Small intestine (tissue), 16 donors: Measurements from ENCODE around the gene COQ10A. TPM values are rescaled to one million over a fixed set of nuclear protein-coding genes. Genes with fewer than 3 reads are reported as not detected.

ENCODE experiments used
- DNase-seq, 2 donors: peaks; one replicate each; pipeline versions ENCODE4 v3.0.0 to v3.0.0-alpha.2; 2013
- FAIRE-seq: peaks from 2 replicates; lab custom pipeline; 2012; peaks lifted over from hg19 to GRCh38; lab: Jason Lieb, UNC
- H3K27ac ChIP-seq, 3 donors: one replicate each; pipeline ENCODE4 v1.5.1; 2013; ENCODE audit warnings: low read length in 2 of 3, mild to moderate bottlenecking in 2 of 3, control low read depth in 1 of 3, inconsistent platforms in 1 of 3, low read depth in 1 of 3, moderate library complexity in 1 of 3
- H3K27me3 ChIP-seq, 3 donors: one replicate each; pipeline ENCODE4 v1.6.1; 2013; ENCODE audit warnings: low read length in 3 of 3, inconsistent platforms in 1 of 3; ENCODE audit not compliant: control insufficient read depth in 3 of 3, insufficient read depth in 3 of 3
- H3K36me3 ChIP-seq, 3 donors: one replicate each; pipeline ENCODE4 v1.6.1; 2013; ENCODE audit warnings: low read length in 3 of 3, inconsistent platforms in 1 of 3, low read depth in 1 of 3, mild to moderate bottlenecking in 1 of 3, moderate library complexity in 1 of 3; ENCODE audit not compliant: control insufficient read depth in 3 of 3, insufficient read depth in 2 of 3
- H3K4me1 ChIP-seq, 3 donors: one replicate each; pipeline ENCODE4 v1.6.1; 2013; ENCODE audit warnings: low read length in 2 of 3, inconsistent platforms in 1 of 3, low read depth in 1 of 3, mild to moderate bottlenecking in 1 of 3, moderate library complexity in 1 of 3; ENCODE audit not compliant: control insufficient read depth in 3 of 3, insufficient read depth in 2 of 3
- H3K4me3 ChIP-seq, 3 donors: one replicate each; pipeline ENCODE4 v1.5.1; 2013; ENCODE audit warnings: low read length in 3 of 3, control low read depth in 1 of 3, inconsistent platforms in 1 of 3, low read depth in 1 of 3, mild to moderate bottlenecking in 1 of 3, moderate library complexity in 1 of 3
- H3K9me3 ChIP-seq, 2 donors: one replicate each; pipeline ENCODE4 v1.6.1; 2013; ENCODE audit warnings: low read depth in 1 of 2, low read length in 1 of 2; ENCODE audit not compliant: control insufficient read depth in 2 of 2, insufficient read depth in 1 of 2
- WGBS, 3 donors: extraction: QIAGEN DNeasy Blood & Tissue Kit; methylation state at CpG; one replicate each; pipeline ENCODE4 v1.1.7; 2013; 5-methylcytosine and 5-hydroxymethylcytosine counted together
- long read RNA-seq, 10 donors: transcript quantifications; one replicate each; lab custom pipeline, GENCODE V29; 2026
- polyA plus RNA-seq, 4 donors: library from polyadenylated mRNA; stranded (reverse) in 3 of 4; unstranded in 1 of 4; fragments of 200-250 nt in 3 of 4; fragments of 120-200 nt in 1 of 4; gene quantifications; one replicate each; pipeline versions ENCODE4 v1.2.1 to v1.2.3, GENCODE V29; 2013
- donor health status: healthy with polysubstance abuse.
- donor health status: control.
- donor health status: control.
- donor health status: Bipolar disorder and iron deficiency.
- donor health status: healthy.

COQ10A gene
- 10 to 100 TPM in 2 of 4 donors, 1 to 10 TPM in 2; 5.4 to 10.5 (median 8.0) TPM for polyA plus RNA-seq
- long read RNA-seq, donor 1, partial matches to known transcripts = 0 of 6 reads
- long read RNA-seq, donor 1, other reads (novel, unspliced or antisense) = 0 of 6 reads
- long read RNA-seq, donor 2 = 0 reads
- long read RNA-seq, donor 3, partial matches to known transcripts = 0 of 1 reads
- long read RNA-seq, donor 3, other reads (novel, unspliced or antisense) = 0 of 1 reads
- long read RNA-seq, donor 4 = 0 reads
- long read RNA-seq, donor 5, partial matches to known transcripts = 0 of 1 reads
- long read RNA-seq, donor 5, other reads (novel, unspliced or antisense) = 0 of 1 reads
- long read RNA-seq, donor 6 = 0 reads
- long read RNA-seq, donor 7 = 0 reads
- long read RNA-seq, donor 8, partial matches to known transcripts = 0 of 1 reads
- long read RNA-seq, donor 8, other reads (novel, unspliced or antisense) = 0 of 1 reads
- long read RNA-seq, donor 9, partial matches to known transcripts = 0 of 1 reads
- long read RNA-seq, donor 9, other reads (novel, unspliced or antisense) = 0 of 1 reads
- long read RNA-seq, donor 10, partial matches to known transcripts = 0 of 4 reads
- long read RNA-seq, donor 10, other reads (novel, unspliced or antisense) = 0 of 4 reads

DNA sequence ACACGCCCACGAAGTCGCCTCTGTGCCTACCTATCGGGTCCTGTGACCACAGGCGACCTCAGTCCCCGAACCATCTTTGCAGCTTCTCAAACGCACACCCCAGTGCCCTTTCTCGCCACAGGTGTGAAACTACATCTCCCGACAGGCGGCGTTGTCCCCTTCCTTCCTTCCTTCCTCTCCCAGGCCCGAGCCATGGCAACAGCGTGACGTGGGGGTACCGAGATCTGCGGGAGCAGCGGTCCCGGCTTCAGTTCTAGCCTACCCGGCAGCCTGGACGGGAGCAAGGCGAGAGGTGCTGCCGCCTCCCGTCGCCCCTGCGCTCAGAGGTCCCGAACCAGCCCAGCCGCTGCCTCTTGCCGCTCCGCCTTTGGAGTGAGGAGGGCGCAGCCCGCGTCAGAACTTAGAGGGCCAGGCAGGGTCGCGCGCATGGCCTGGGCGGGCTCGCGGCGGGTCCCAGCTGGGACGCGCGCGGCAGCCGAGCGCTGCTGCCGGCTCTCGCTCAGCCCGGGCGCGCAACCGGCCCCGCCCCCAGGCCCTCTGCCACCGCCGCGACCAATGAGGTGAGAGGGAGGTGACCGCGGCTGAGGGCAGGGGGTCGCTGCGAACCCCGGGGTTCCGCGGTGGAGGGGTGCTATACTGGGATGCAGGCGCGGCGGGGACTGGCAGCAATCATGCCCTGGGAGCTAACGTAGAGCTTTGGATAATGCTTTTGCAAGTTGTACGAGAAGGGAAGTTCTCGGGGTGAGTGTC, at the start of gene COQ10A:
Gene COQ10A, plus strand, starts transcription at position 250 of the 750 bp plus-strand sequence. Its CDS starts 177 bp downstream, at position 427.
- DNase-seq = peak; percentile 89 to 95
- 0 to 1% (median 0%) methylated on average over 52 to 68 of the region's 68 CpGs for WGBS, 3 donors
- no peak for FAIRE-seq
- Histone ChIP-seq H3K27me3 (no peaks in the 10 kb centered on the region), H3K9me3 (no peaks in the 10 kb centered on the region), H3K4me3 (peak within 1 kb of the TSS; percentile 80 to 84 (median 82)), H3K4me1 (peaks cover 0 to 11% (median 5%) of the 10 kb centered on the region in 3 donors), H3K27ac (peak within 1 kb of the TSS; percentile 95 to 99 (median 97)), H3K36me3 (peaks cover 0 to 9% (median 2%) of the 10 kb centered on the region in 3 donors)

- Histone ChIP-seq H3K4me1 (peaks cover under 1 to 31% (median 7%) of the 10 kb centered on the region in 3 donors), H3K9me3 (no peaks in the 10 kb centered on the region), H3K4me3 (no peak overlapping the region), H3K36me3 (peaks cover 0 to 27% (median 7%) of the 10 kb centered on the region in 3 donors), H3K27me3 (no peaks in the 10 kb centered on the region), H3K27ac (no peak overlapping the region)
- no peak for DNase-seq
- no peak for FAIRE-seq
- 90 to 95% (median 94%) methylated on average over 9 of the region's 9 CpGs for WGBS, 3 donors
Observed at GRCh38 chr12:56219840-56220239, 46.9 kb upstream of the COQ10A start.

- peaks cover 3 to 36% (median 7%) of the 10 kb centered on the region in 3 donors for H3K4me1 ChIP-seq
- H3K4me3 ChIP-seq = peak overlapping the region; percentile 61 to 93 (median 78)
- H3K36me3 ChIP-seq = peaks cover 0 to 24% (median 5%) of the 10 kb centered on the region in 3 donors
- no peaks in the 10 kb centered on the region for H3K9me3 ChIP-seq
- FAIRE-seq (no peak), DNase-seq (no peak)
- H3K27me3 ChIP-seq = no peaks in the 10 kb centered on the region
- WGBS, 3 donors = 7 to 17% (median 14%) methylated on average over 10 of the region's 10 CpGs
- peak overlapping the region; percentile 86 to 97 (median 90) for H3K27ac ChIP-seq
Observed at GRCh38 chr12:56220611-56221231, 46.0 kb upstream of the COQ10A start.

DNA sequence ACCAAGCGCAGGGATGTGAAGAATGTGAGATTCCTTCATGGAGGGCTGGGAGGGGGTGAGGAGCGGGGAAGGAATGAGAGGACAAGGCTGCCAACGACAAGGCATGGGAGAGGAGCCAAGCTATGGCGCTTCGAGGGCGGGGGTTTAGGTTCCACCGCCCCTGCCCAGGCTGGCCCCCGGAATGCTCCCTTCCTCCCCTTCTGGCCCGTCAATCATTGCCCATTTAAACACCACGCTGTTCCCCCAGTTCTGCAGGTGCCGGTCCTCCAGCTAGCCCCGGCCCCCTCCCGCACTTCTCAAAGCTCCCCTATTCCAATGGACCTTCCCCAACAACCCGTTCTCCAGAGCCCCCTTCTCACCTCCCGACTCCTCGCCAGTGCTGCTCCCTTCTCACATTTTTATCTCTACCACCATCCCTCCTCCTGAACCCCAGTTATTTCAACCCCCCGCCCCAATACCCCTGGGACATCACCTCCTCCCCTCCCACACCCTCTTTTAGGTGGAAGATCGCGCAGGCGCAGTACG, 45.4 kb upstream of the COQ10A start:
- peaks cover 3 to 36% (median 7%) of the 10 kb centered on the region in 3 donors for H3K4me1 ChIP-seq
- DNase-seq = peak; percentile 32 to 71
- FAIRE-seq = no peak
- peaks cover 0 to 27% (median 4%) of the 10 kb centered on the region in 3 donors for H3K36me3 ChIP-seq
- no peaks in the 10 kb centered on the region for H3K9me3 ChIP-seq
- H3K27ac ChIP-seq = peak overlapping the region; percentile 86 to 97 (median 90)
- 1% methylated on average over 14 to 21 of the region's 21 CpGs for WGBS, 3 donors
- H3K27me3 ChIP-seq = no peaks in the 10 kb centered on the region
- H3K4me3 ChIP-seq = peak overlapping the region; percentile 61 to 93 (median 78)

DNA sequence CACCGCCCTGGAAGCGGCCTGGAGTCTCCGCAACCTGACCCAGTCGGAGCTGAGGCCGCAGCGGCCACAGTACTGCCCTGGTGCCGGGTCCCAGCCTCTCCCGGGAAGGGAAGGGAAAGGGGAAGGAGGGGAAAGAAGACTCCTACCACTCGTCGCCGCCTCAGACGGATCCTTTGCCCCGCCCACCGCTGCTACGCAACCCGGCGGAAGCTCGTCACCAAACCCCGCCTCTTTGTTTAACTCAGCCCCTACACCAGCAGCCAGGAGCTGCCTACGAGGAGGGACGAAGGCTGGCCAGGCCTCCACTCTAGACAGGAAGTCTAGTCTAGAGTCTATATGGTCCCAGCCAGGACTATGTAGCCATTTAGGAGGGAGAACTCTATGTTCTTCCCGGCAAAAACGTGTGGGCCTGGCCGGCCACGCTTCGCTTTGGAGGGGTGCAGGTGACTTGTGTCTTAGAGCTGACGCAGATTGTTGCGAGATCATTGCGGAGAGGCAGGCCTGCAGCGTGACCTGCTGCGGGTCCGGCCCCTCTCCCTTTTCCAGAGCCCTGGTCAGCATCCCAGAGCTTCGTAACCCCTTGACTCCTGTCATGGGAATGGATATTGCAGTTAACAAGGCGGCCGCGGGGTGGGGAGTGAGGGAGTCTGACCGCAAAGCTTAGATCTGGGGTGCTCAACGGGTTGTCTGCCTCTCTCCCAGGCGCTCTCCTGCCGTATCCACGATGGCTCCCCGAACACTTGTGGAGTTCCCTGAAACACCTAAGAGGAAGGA, 44.8 kb upstream of the COQ10A start, which contains the start of gene RNF41:
Gene RNF41, minus strand, starts transcription at position 166 of the 774 bp plus-strand sequence. CDS start 7,875 bp downstream, outside the sequence.
- no peaks in the 10 kb centered on the region for H3K9me3 ChIP-seq
- no peaks in the 10 kb centered on the region for H3K27me3 ChIP-seq
- DNase-seq (peak; percentile 97 to 99), FAIRE-seq (no peak)
- H3K4me1 ChIP-seq = peaks cover 3 to 36% (median 7%) of the 10 kb centered on the region in 3 donors
- H3K4me3 ChIP-seq = peak within 1 kb of the TSS; percentile 61 to 93 (median 78)
- H3K27ac ChIP-seq = peak within 1 kb of the TSS; percentile 86 to 97 (median 90)
- peaks cover 0 to 20% (median 0%) of the 10 kb centered on the region in 3 donors for H3K36me3 ChIP-seq
- WGBS, 3 donors = 1 to 2% (median 1%) methylated on average over 40 to 42 of the region's 42 CpGs

DNA sequence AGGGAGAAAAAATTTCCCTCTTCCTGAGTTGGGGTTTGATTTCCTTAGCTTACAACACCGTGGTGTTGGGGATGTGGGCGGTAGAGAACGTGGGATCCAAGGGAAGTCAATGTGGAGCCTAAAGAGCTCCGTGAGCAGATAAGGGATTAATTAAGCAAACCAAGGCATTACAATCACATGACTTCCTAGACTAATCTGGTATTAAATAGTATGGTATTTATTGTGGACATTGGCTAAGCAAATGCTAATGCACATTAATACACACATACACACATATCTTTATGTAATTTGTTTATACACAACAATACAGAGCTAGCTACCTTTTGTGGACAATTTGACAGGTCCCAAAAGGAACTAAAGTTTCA, 44.2 kb upstream of the COQ10A start:
- DNase-seq = peak in 1 of 2 donors; percentile 51
- Histone ChIP-seq H3K4me3 (peak overlapping the region; percentile 9 to 93 (median 78)), H3K36me3 (peaks cover 0 to 19% (median 0%) of the 10 kb centered on the region in 3 donors), H3K9me3 (no peaks in the 10 kb centered on the region), H3K27ac (peak overlapping the region; percentile 86 to 97 (median 87)), H3K27me3 (no peaks in the 10 kb centered on the region), H3K4me1 (peaks cover 3 to 36% (median 7%) of the 10 kb centered on the region in 3 donors)
- 0 to 6% (median 6%) methylated on average over 4 of the region's 4 CpGs for WGBS, 3 donors
- no peak for FAIRE-seq

- H3K36me3 ChIP-seq = peaks cover 0 to 18% (median 0%) of the 10 kb centered on the region in 3 donors
- H3K27ac ChIP-seq = peak overlapping the region; percentile 15 to 97 (median 80)
- no peak for FAIRE-seq
- no peaks in the 10 kb centered on the region for H3K9me3 ChIP-seq
- peaks cover 3 to 37% (median 7%) of the 10 kb centered on the region in 3 donors for H3K4me1 ChIP-seq
- peak overlapping the region in 2 of 3 donors; percentile 14 to 60 for H3K4me3 ChIP-seq
- DNase-seq = no peak
- no peaks in the 10 kb centered on the region for H3K27me3 ChIP-seq
- WGBS, 3 donors = 8 to 19% (median 13%) methylated on average over 15 of the region's 15 CpGs
Observed at GRCh38 chr12:56223571-56224101, 43.1 kb upstream of the COQ10A start.
